HG02610 (cell line): ENCODE data around the gene PTPN21.
"Not testable (repeated sequence)": the region's sequence is repeated elsewhere in the genome, so short reads cannot be mapped to it uniquely, and the experiment has no call there.

Source experiments
- ATAC-seq: cut with Tn5 transposase; IDR thresholded peaks from one replicate; pipeline ENCODE4 v1.9.1; 2021; ENCODE audit warnings: mild to moderate bottlenecking, moderate library complexity; ENCODE audit not compliant: unreplicated experiment

Gene PTPN21

DNA sequence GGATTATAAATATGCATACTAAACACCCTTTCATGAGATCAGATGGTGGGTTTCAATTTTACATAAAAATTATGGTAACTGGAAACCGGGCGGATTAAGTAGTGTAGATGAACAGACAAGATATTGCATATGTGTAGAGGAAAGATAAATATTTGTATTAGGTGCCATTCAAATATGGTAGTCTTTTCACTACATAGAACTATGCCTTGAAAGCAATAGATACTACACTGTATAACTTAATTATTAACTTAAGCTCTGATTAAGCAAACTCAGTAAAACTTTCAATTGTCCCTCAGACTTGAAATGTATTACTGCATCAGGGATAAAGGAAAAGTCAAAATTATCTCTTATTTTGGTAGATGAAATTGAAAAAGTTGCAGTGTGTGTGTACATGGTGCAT is 1.9 kb downstream of the PTPN21 start:
- ATAC-seq: no peak

GRCh38 chr14:88551980-88552431 is 2.8 kb downstream of the PTPN21 start:
- ATAC-seq: no peak

GRCh38 chr14:88551094-88551870 is 3.5 kb downstream of the PTPN21 start:
- no peak for ATAC-seq

- ATAC-seq: no peak
Observed at GRCh38 chr14:88550078-88550477, 4.7 kb downstream of the PTPN21 start.

DNA sequence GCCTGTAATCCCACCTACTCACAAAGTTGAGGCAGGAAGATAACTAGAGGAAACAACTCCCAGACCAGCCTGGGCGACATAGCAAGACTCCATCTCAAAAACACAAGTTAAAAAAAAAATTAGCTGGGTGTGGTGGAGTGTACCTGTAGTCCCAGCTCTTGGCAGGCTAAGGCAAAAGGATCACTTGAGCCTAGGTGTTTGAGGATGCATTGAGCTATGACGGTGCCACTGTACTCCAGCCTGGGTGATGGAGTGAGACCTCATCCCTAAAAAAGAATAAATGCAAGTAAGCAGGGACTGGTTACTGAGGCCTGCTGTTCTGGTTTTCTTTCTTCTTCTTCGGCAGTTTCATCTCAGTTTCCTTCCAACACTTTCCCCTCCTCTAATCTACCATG is 7.4 kb downstream of the PTPN21 start:
- ATAC-seq: no peak

- ATAC-seq: no peak
Observed at GRCh38 chr14:88546621-88547385, 8.0 kb downstream of the PTPN21 start.

DNA sequence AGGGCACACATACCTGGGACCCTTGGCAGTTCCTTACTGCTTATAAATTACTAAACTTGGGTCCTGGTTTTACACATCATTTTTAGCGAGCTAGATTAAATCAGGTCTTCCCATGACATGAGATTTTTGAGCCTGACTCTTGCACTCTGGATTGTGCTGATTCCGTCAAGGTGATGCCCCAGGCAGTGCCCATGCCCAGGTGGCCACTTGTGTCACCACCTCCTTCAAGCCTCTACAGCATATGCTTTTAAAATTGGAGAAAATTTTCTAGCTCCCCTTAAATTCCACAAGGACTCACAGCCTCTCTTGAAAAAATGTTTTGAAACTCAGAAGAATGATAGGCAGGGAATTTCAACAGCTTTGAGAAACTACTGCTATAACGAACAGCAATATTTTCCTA is 9.6 kb downstream of the PTPN21 start:
- ATAC-seq: no peak

- ATAC-seq: no peak
Observed at GRCh38 chr14:88542857-88543795, 11.7 kb downstream of the PTPN21 start.

GRCh38 chr14:88541324-88541723 is 13.5 kb downstream of the PTPN21 start:
- ATAC-seq: no peak

DNA sequence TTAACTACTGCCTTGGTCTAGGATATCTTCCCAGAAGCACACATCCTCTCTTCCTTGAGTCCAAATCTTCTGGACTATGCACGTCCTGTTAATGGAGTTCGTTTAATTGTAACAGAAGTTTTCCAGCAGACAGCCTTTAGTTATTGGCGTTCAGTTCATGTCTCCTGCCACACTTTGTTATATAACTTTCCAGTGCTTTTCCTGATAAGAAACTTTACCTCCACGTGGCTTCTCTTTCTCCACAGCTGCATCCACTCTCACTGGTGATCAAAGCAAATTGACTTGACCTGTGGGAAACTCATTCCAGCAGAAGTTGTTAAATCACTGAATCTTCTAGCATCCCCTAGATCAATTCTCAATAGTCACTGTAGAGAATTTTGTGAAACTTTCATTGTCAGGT is 19.0 kb downstream of the PTPN21 start:
- no peak for ATAC-seq

- no peak for ATAC-seq
Observed at GRCh38 chr14:88535149-88535548, 19.7 kb downstream of the PTPN21 start.

GRCh38 chr14:88533064-88533602 is 21.7 kb downstream of the PTPN21 start:
- no peak for ATAC-seq

GRCh38 chr14:88529889-88530288 is 24.9 kb downstream of the PTPN21 start:
- not testable (repeated sequence) for ATAC-seq

DNA sequence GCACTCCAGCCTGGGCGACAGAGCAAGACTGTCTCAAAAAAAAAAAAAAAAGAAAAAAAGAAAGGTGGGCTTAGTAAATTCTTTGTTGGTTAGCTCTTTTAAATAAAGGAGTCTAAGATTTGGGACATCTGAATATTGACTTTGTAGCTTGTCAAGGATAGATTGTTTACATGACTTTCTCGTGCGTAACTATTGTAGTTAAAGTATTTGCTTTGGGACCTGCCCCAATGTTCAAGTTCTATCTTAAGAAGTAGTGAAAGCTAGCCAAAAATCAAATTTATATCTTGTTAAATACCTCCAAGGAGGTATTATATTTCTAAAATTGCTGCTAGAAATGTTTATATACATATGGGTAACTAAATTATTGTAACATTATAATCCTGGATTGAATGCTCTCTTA is 32.4 kb downstream of the PTPN21 start:
- no peak for ATAC-seq

GRCh38 chr14:88521818-88522217 is 33.0 kb downstream of the PTPN21 start:
- no peak for ATAC-seq

DNA sequence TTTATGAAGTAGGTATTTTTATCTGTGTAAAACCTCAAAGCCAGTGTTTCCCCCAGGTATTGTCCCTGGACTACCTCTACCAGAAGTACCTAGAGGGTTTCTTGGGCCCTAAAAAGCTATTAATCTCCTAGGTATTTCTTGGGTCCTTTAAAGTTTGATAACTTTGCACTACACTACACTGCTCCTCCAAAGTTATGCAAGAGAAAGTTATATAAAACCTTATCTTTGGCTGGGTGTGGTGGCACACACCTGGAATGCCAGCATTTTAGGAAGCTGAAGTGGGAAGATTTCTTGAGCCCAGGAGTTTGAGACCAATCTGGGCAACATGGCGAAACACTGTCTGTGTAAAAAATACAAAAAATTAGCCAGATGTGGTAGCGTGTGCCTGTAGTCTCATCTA is 34.9 kb downstream of the PTPN21 start:
- ATAC-seq: no peak

- ATAC-seq: no peak
Observed at GRCh38 chr14:88518592-88519512, 36.0 kb downstream of the PTPN21 start.

- ATAC-seq: no peak
Observed at GRCh38 chr14:88516861-88517357, 37.9 kb downstream of the PTPN21 start.

DNA sequence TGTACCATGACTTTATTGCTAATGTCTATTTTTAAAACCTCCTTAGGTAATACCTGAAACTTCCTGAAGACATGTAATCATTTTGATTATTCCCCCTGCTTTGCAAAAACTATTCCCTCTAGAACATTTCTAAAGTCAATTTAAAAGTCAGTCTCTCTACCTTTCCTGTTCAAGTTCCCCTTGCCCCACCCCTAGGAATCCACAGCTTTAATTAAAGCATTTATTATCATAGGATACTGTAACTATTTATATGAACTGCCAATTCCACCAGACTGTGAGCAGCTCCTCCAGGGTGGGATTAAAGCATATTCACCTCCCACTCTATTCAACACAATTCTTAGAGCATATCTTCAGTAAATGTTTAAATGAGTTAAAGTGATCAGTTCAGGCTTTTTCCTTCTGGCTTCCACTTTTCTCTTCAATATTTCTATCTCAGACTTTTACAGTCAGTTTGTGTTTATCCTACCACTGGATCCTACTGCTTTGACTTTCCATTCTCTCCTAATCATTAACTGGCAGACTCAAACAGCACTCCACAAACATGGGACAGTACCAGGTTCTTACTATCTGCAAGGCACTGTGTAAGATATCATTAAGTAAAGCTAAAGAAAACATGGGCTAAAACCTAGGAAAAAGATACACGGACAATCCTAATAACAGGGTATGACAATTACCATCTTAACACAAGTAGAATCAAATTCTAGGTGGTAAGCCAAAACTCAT is 39.1 kb downstream of the PTPN21 start:
- ATAC-seq: no peak
